ENCODE results near the gene PLA2G7. TPM values are rescaled to one million over a fixed set of nuclear protein-coding genes. Genes with fewer than 3 reads are reported as not detected.

Gene PLA2G7
- total and polyA plus RNA-seq, 2 experiments from 2014 or later = 1.5 TPM; not detected in 1

- Histone ChIP-seq H3K27ac (no peak overlapping the region), H3K36me3 (replicated peaks; ENCODE audit: insufficient read depth, low read depth) (no peaks in the 10 kb centered on the region), H3K4me2 (no peak overlapping the region), H4K20me1 (ENCODE audit: insufficient read depth, poor library complexity, severe bottlenecking) (no peaks in the 10 kb centered on the region), H3K4me1 (ENCODE audit: insufficient read depth) (no peaks in the 10 kb centered on the region), H3K79me2 (no peaks in the 10 kb centered on the region), H3K9me3 (ENCODE audit: low read depth) (no peaks in the 10 kb centered on the region), H2AFZ (no peak overlapping the region), H3K4me3 (no peak overlapping the region), H3K9me2 (replicated peaks; ENCODE audit: insufficient read depth) (no peaks in the 10 kb centered on the region), H3K27me3 (no peaks in the 10 kb centered on the region)
- no peak for DNase-seq (ENCODE audit: low spot score)
- WGBS (ENCODE audit: low lambda C conversion rate, missing lambda C conversion rate) = 76% methylated on average over 2 of the region's 2 CpGs
- TF ChIP-seq EZH2 (IDR thresholded peaks at IDR 0.05; ENCODE audit: borderline replicate concordance) (no peak), CTCF (IDR thresholded peaks at IDR 0.05; ENCODE audit: poor library complexity) (no peak), EZH2phosphoT487 (IDR thresholded peaks at IDR 0.05; ENCODE audit: low read depth, severe bottlenecking, unreplicated experiment) (no peak)
Measured at GRCh38 chr6:46757214-46757596, 22.0 kb upstream of the PLA2G7 start.

- Histone ChIP-seq H3K9me3 (ENCODE audit: low read depth) (no peaks in the 10 kb centered on the region), H3K9me2 (replicated peaks; ENCODE audit: insufficient read depth) (no peaks in the 10 kb centered on the region), H3K79me2 (no peaks in the 10 kb centered on the region), H3K36me3 (replicated peaks; ENCODE audit: insufficient read depth, low read depth) (no peaks in the 10 kb centered on the region), H4K20me1 (ENCODE audit: insufficient read depth, poor library complexity, severe bottlenecking) (no peaks in the 10 kb centered on the region), H3K4me2 (no peak overlapping the region), H3K27me3 (no peaks in the 10 kb centered on the region), H3K27ac (no peak overlapping the region), H2AFZ (no peak overlapping the region), H3K4me3 (no peak overlapping the region), H3K4me1 (ENCODE audit: insufficient read depth) (no peaks in the 10 kb centered on the region)
- TF ChIP-seq CTCF (IDR thresholded peaks at IDR 0.05; ENCODE audit: poor library complexity) (no peak), EZH2phosphoT487 (IDR thresholded peaks at IDR 0.05; ENCODE audit: low read depth, severe bottlenecking, unreplicated experiment) (no peak), EZH2 (IDR thresholded peaks at IDR 0.05; ENCODE audit: borderline replicate concordance) (no peak)
- no peak for DNase-seq (ENCODE audit: low spot score)
- 59% methylated on average over 7 of the region's 7 CpGs for WGBS (ENCODE audit: low lambda C conversion rate, missing lambda C conversion rate)
Measured at GRCh38 chr6:46756469-46757213, 21.5 kb upstream of the PLA2G7 start.

- Histone ChIP-seq H4K20me1 (ENCODE audit: insufficient read depth, poor library complexity, severe bottlenecking) (no peaks in the 10 kb centered on the region), H3K4me2 (no peak overlapping the region), H2AFZ (no peak overlapping the region), H3K79me2 (no peaks in the 10 kb centered on the region), H3K4me3 (no peak overlapping the region), H3K9me3 (ENCODE audit: low read depth) (no peaks in the 10 kb centered on the region), H3K36me3 (replicated peaks; ENCODE audit: insufficient read depth, low read depth) (no peaks in the 10 kb centered on the region), H3K9me2 (replicated peaks; ENCODE audit: insufficient read depth) (no peaks in the 10 kb centered on the region), H3K27me3 (no peaks in the 10 kb centered on the region), H3K4me1 (ENCODE audit: insufficient read depth) (no peaks in the 10 kb centered on the region), H3K27ac (no peak overlapping the region)
- DNase-seq (ENCODE audit: low spot score) = no peak
- TF ChIP-seq CTCF (IDR thresholded peaks at IDR 0.05; ENCODE audit: poor library complexity) (no peak), EZH2phosphoT487 (IDR thresholded peaks at IDR 0.05; ENCODE audit: low read depth, severe bottlenecking, unreplicated experiment) (no peak), EZH2 (IDR thresholded peaks at IDR 0.05; ENCODE audit: borderline replicate concordance) (no peak)
- WGBS (ENCODE audit: low lambda C conversion rate, missing lambda C conversion rate) = 38% methylated on average over 1 of the region's 1 CpG
Measured at GRCh38 chr6:46755865-46756264, 20.7 kb upstream of the PLA2G7 start.

All from hepatocyte (in vitro differentiated cells).